HEK293T (cell line): ENCODE measurements around the gene CEACAM6.

Experiments
- CTCF ChIA-PET: fragments of 350-600 bp; formaldehyde crosslinking; extraction: SDS; loops from one replicate; lab custom pipeline; 2021; ENCODE audit warnings: antibody characterized with exemption, inconsistent platforms; lab: Yijun Ruan, JAX
- POLR2A ChIA-PET: fragments of 350-600 bp; formaldehyde crosslinking; extraction: SDS; loops from one replicate; lab custom pipeline; 2020; ENCODE audit warnings: antibody characterized with exemption, inconsistent platforms; lab: Yijun Ruan, JAX
- DNase-seq: peaks from one replicate; pipeline ENCODE4 v3.0.0; 2012; ENCODE audit warnings: mixed read lengths; ENCODE audit errors: extremely low spot score
- ARNT ChIP-seq: fragments of 450-650 bp; IDR thresholded peaks from 2 replicates; pipeline ENCODE4 v1.6.1; 2017; ENCODE audit warnings: mild to moderate bottlenecking
- BHLHE40 ChIP-seq: fragments of 450-650 bp; IDR thresholded peaks from 2 replicates; pipeline ENCODE4 v1.6.1; 2016; ENCODE audit warnings: mild to moderate bottlenecking, moderate library complexity, borderline replicate concordance
- CTBP1 ChIP-seq: fragments of 450-650 bp; IDR thresholded peaks from 2 replicates; pipeline ENCODE4 v1.6.1; 2016; ENCODE audit warnings: borderline replicate concordance
- ELF4 ChIP-seq: fragments of 450-650 bp; IDR thresholded peaks from 2 replicates; pipeline ENCODE4 v1.6.1; 2017; ENCODE audit warnings: antibody characterized with exemption
- FOXA1 ChIP-seq: fragments of 450-650 bp; IDR thresholded peaks from 2 replicates; pipeline ENCODE4 v1.6.1; 2016; ENCODE audit warnings: mild to moderate bottlenecking
- FOXK2 ChIP-seq: fragments of 450-650 bp; IDR thresholded peaks from 2 replicates; pipeline ENCODE4 v1.6.1; 2016; ENCODE audit warnings: mild to moderate bottlenecking
- FOXM1 ChIP-seq: fragments of 450-650 bp; IDR thresholded peaks from 2 replicates; pipeline ENCODE4 v1.6.1; 2017; ENCODE audit warnings: mild to moderate bottlenecking, borderline replicate concordance
- HDGF ChIP-seq: fragments of 450-650 bp; IDR thresholded peaks from 2 replicates; pipeline ENCODE4 v1.6.1; 2017; ENCODE audit warnings: antibody characterized with exemption, borderline replicate concordance
- L3MBTL2 ChIP-seq: fragments of 450-650 bp; conservative IDR thresholded peaks from 2 replicates; pipeline ENCODE4 v1.6.1; 2016; ENCODE audit warnings: mild to moderate bottlenecking
- LEF1 ChIP-seq: fragments of 450-650 bp; IDR thresholded peaks from 2 replicates; pipeline ENCODE4 v1.6.1; 2017; ENCODE audit warnings: mild to moderate bottlenecking, borderline replicate concordance
- NFRKB ChIP-seq: fragments of 450-650 bp; IDR thresholded peaks from 2 replicates; pipeline ENCODE4 v1.6.1; 2016; ENCODE audit warnings: mild to moderate bottlenecking, moderate library complexity
- SP1 ChIP-seq: fragments of 450-650 bp; IDR thresholded peaks from 2 replicates; pipeline ENCODE4 v1.6.1; 2017
- SUZ12 ChIP-seq: fragments of 450-650 bp; IDR thresholded peaks from 2 replicates; pipeline ENCODE4 v1.6.1; 2016; ENCODE audit warnings: mild to moderate bottlenecking
- TARDBP ChIP-seq: fragments of 450-650 bp; IDR thresholded peaks from 2 replicates; pipeline ENCODE4 v1.6.1; 2016
- ZNF384 ChIP-seq: fragments of 450-650 bp; IDR thresholded peaks from 2 replicates; pipeline ENCODE4 v1.6.1; 2016
- TF ChIP-seq, protein P1 (sequence below): fragments of 450-650 bp; IDR thresholded peaks from 2 replicates; pipeline ENCODE4 v1.6.1; 2016

The CEACAM6 gene

DNA sequence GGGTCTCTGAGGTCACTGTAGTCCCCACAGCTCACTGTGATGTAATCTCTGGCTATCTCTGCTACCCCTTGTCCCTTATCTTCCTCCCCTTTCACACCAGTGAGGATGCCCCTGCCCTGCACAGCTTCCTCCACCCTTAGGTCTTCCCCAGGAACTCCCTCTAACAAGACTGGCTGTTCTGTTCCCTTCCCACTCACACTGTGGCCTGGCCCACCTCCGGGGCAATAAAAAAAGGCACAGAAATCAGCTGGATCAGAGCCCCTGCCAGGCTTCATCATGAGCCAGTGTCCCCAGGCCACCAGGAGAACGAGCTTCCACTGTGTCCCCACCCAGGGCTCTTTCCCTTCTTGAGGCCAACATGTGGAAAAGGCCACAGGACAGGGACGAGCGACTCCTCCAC, 45.7 kb downstream of the CEACAM6 start:
- CTCF ChIA-PET = no interaction called here
- TF ChIP-seq HDGF = no peak
- no peak for TF ChIP-seq LEF1
- TF ChIP-seq ARNT = no peak
- no peak for TF ChIP-seq BHLHE40
- no peak for TF ChIP-seq TARDBP
- no peak for TF ChIP-seq SP1
- no peak for TF ChIP-seq FOXK2
- TF ChIP-seq L3MBTL2 = no peak
- POLR2A ChIA-PET = no interaction called here
- no peak for DNase-seq

DNA sequence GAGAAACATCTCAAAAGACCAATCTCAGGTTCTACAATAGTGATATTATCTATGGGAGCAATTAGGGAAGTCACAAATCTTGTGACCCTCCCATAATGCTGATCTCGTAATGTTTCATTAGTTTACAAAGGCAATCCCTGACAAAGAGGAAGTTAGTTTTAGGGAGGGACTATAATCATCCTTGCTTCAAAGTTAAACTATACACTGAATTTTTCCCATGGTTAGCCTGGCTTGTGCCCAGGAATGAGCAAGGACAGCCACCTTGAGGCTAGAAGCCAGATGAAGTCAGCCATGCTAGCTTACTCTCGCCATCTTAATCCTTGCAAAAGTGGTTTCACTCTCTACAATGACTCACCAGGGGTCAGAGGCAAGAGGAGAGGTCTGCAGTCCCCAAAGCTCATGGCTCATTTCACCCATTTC, 46.5 kb downstream of the CEACAM6 start:
- CTCF ChIA-PET = interaction anchor here (1.1 to 1.2 kb wide), 2 partner anchors 9 to 10 kb away, joined by 4 to 6 read pairs; no protein-coding TSS in a partner anchor
- TF ChIP-seq HDGF = no peak
- TF ChIP-seq ELF4 = no peak
- TF ChIP-seq, protein P1, sequence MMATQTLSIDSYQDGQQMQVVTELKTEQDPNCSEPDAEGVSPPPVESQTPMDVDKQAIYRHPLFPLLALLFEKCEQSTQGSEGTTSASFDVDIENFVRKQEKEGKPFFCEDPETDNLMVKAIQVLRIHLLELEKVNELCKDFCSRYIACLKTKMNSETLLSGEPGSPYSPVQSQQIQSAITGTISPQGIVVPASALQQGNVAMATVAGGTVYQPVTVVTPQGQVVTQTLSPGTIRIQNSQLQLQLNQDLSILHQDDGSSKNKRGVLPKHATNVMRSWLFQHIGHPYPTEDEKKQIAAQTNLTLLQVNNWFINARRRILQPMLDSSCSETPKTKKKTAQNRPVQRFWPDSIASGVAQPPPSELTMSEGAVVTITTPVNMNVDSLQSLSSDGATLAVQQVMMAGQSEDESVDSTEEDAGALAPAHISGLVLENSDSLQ = no peak
- no peak for TF ChIP-seq FOXK2
- no peak for TF ChIP-seq FOXA1
- TF ChIP-seq ZNF384 = no peak
- no peak for TF ChIP-seq NFRKB
- no peak for TF ChIP-seq SUZ12
- no peak for TF ChIP-seq LEF1
- TF ChIP-seq FOXM1 = no peak
- no peak for TF ChIP-seq TARDBP
- no peak for TF ChIP-seq CTBP1
- no peak for TF ChIP-seq BHLHE40
- no peak for TF ChIP-seq ARNT
- TF ChIP-seq SP1 = no peak
- TF ChIP-seq L3MBTL2 = no peak
- DNase-seq = no peak
- POLR2A ChIA-PET = no interaction called here

DNA sequence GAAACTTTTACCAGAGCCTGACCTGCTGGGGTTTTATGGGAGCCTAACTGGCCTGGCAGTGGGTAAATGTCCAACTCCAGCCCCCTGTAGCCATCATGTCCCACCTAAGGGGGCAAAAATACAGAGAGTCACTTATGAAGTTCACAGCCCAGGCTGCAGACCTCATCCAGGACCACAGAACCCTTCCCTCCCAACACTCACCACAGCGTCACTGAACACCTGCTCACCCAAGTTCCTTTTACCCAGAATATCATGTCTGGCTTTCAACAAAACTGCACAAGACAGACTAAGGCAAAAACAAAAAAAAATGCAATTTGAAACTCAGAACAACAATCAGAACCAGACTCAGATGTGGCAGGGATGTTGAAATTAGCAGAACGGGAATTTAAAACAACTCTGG, 47.4 kb downstream of the CEACAM6 start:
- TF ChIP-seq CTBP1 (no peak), FOXK2 (no peak)
- ChIA-PET CTCF (interaction anchor here (0.5 to 1.2 kb wide), 2 partner anchors 11 to 50 kb away, joined by 4 read pairs; no protein-coding TSS in a partner anchor), POLR2A (no interaction called here)
- no peak for DNase-seq

DNA sequence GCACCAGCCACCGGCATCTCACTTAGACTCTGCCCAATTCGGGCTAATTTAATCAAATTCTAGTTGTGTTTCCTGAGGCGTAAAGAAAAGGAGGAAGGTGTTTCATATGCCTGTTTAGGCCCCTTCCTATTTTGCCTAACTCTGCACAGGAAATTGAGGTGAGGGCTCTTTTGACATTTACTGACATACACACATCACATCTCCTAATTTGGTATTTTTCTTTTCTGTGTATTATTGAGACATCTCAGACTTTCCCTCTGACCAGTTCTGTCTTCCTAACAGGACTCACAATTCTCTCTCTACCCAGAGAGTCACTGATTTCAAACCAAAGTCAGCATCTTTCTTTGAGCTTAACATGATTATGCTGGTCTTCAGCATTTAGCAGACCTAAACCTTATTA, 49.0 kb downstream of the CEACAM6 start:
- CTCF ChIA-PET = interaction anchor here (0.6 to 1.5 kb wide), 3 partner anchors 98 to 157 kb away, joined by 4 to 7 read pairs (median 4); no protein-coding TSS in a partner anchor
- TF ChIP-seq CTBP1 (no peak), ZNF384 (no peak), FOXM1 (no peak), FOXA1 (no peak), SP1 (no peak), ARNT (no peak), L3MBTL2 (no peak), NFRKB (no peak), FOXK2 (no peak), SUZ12 (no peak), HDGF (no peak), LEF1 (no peak), TARDBP (no peak), ELF4 (no peak), BHLHE40 (no peak)
- TF ChIP-seq, protein P1 = no peak
- DNase-seq = no peak
- POLR2A ChIA-PET = no interaction called here

DNA sequence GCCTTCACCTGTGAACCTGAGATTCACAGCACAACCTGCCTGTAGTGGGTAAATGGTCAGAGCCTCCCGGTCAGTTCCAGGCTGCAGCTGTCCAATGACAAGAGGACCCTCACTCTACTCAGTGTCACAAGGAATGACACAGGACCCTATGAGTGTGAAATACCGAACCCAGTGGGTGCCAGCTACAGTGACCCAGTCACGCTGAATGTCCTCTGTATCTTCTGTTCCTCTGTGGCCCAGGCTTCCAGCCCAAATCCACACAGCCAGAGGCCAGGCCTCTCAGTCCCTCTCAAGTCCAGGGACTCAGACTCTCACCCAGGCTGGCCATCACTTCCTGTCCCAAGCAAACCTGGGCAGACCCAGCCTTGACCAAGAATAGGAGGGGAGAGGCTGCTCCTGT, 51.8 kb downstream of the CEACAM6 start:
- CTCF ChIA-PET = interaction anchor here (1.2 kb wide), 1 partner anchor 14 kb away, joined by 7 read pairs; no protein-coding TSS in a partner anchor
- no peak for DNase-seq
- TF ChIP-seq, protein P1 = no peak
- no peak for TF ChIP-seq ELF4
- no peak for TF ChIP-seq ZNF384
- no peak for TF ChIP-seq FOXA1
- TF ChIP-seq NFRKB = no peak
- no peak for TF ChIP-seq TARDBP
- no peak for TF ChIP-seq BHLHE40
- TF ChIP-seq L3MBTL2 = no peak
- TF ChIP-seq ARNT = no peak
- TF ChIP-seq FOXK2 = no peak
- no peak for TF ChIP-seq SUZ12
- POLR2A ChIA-PET = no interaction called here

DNA sequence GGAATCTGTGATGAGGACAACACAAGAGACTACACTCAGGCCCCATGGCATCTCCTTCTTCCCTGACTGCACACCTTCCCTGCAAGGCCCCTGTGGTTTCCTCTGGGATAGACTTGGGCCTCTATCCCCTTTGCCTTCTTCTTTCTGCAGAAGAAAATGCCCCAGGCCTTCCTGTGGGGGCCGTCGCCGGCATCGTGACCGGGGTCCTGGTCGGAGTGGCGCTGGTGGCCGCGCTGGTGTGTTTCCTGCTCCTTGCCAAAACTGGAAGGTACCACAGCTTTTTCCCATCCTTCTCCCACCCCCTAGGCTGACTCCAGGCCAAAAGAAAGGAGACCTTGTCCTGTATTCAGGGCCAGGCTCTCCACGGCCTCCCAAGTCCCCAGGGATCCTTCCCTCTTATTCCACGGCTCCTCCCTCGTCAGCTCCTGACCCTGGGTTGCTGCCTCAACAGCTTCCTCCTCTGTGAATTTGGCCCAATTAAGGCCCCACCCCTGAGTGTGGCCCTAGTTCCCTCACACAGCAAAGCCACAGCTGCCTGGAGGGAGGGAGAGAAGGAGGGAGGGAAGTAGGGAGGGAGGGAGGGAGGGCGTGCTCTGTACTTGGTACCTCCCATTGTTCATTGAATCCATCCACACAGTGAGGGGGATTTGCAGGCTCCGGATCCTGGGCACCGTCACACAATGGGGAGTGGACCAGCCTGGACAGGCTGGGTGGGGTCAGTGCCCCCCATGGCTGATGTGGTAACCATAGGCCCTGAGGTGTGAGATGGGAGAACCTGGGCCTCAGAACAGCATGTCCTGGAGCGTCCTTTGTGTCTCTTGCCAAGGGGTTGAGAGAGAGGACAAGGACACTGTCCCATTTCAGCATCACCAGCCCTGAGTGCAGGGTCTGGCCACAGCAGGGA, 53.6 kb downstream of the CEACAM6 start:
- POLR2A ChIA-PET = no interaction called here
- no peak for TF ChIP-seq NFRKB
- no peak for TF ChIP-seq SP1
- no peak for TF ChIP-seq FOXK2
- no peak for DNase-seq
- CTCF ChIA-PET = no interaction called here
